Measurements from ENCODE around the gene NOC4L.

Gene NOC4L

GRCh38 chr12:132199526-132200319 is 55.5 kb downstream of the NOC4L start:
- in situ Hi-C loops (cut with HindIII; ENCODE audit: low pct_ligation_motif_present, low pct_unique_long_range_greater_than_20kb, low sequenced_read_pairs): no loop called here
- DNase-seq: no peak

DNA sequence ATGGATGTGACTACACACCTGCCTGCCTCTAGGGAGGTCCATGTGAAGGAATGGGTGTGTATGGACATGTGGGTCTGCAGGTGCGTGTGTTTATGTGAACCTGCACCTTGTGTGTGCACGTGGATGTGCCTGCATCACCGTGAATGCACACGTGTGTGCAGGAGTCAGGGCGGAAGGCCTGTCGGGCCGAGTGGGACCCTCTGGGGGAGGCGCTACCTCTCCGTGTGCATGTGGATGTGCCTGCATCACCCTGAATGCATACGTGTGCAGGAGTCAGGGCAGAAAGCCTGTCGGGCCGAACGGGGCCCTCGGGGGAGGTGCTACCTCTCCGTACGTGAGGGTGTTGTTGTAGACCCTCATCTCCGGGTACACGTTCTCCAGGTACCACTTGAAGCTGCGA is 56.5 kb downstream of the NOC4L start:
- no peak for DNase-seq
- in situ Hi-C loops (cut with HindIII; ENCODE audit: low pct_ligation_motif_present, low pct_unique_long_range_greater_than_20kb, low sequenced_read_pairs): no loop called here

DNA sequence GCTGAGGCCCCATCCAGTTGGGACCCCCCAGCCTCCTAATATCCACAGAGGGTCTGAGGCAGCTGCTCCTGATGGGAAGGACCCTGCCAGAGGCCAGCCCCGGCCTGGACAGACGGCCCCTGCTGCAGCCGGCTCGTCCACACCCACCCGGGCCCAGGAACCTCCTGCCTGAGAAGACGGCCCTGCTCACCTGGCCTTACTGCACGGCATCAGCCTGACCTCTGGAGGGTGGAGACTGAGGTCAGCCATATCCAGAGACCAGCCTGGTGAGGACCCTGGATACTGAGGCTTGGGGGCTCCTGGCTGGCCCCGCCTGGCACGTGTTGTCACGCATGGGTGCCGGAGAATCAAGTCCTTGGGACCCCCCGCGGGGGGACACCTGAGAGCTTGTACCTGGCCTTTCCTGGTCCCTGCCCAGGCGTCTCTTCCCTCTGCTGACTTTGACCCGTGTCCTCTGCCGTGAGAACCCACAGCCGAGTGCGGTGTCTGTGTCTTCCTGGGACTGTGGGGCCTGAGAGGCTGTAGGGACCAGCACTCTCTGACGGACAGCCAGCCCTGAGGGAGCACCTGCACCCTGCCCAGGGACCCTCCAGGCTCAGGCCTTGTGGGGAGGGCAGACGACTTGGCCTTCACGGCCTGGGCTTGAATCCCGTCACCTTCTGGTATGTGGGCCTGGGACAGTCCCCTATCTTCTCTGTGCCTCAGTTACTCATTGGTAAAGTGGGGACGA is 57.3 kb downstream of the NOC4L start:
- DNase-seq: no peak
- in situ Hi-C loops (cut with HindIII; ENCODE audit: low pct_ligation_motif_present, low pct_unique_long_range_greater_than_20kb, low sequenced_read_pairs): no loop called here

Measured in ACHN (cell line).